ENCODE measurements around the gene CS. TPM values are rescaled to one million over a fixed set of nuclear protein-coding genes. Genes with fewer than 3 reads are reported as not detected.

The CS gene
- polyA plus RNA-seq, 1 of the 3 experiments (the other 2 are of a cell fraction), result 121 TPM

GRCh38 chr12:56253091-56253490, 47.0 kb downstream of the CS start:
- peaks cover 68% of the 10 kb centered on the region for H3K79me2 ChIP-seq (ENCODE audit: insufficient read depth)
- POLR2A ChIA-PET, result no interaction called here

GRCh38 chr12:56252649-56253048, 47.5 kb downstream of the CS start:
- H3K36me3 ChIP-seq (replicated peaks in 1 of 2; ENCODE audit: control insufficient read depth in 1 of 2, insufficient read depth in 2 of 2, low read length in 1 of 2), result peaks cover 67 to 75% of the 10 kb centered on the region in 2 experiments
- no peaks in the 10 kb centered on the region for H3K27me3 ChIP-seq (ENCODE audit: insufficient read depth)
- peaks cover 23% of the 10 kb centered on the region for H4K20me1 ChIP-seq (ENCODE audit: insufficient read depth)
- no peak overlapping the region for H3K4me2 ChIP-seq
- H3K9ac ChIP-seq, result no peak overlapping the region
- H3K9me2 ChIP-seq, result no peaks in the 10 kb centered on the region
- no peaks in the 10 kb centered on the region for H3K9me3 ChIP-seq
- H2AFZ ChIP-seq (ENCODE audit: low read depth), result no peak overlapping the region
- no peak for DNase-seq
- no peak overlapping the region for H3K4me3 ChIP-seq (ENCODE audit: low read depth in 2 of 2, low read length in 1 of 2)
- 95% methylated on average over 3 of the region's 3 CpGs for WGBS (ENCODE audit: low lambda C conversion rate)
- POLR2A ChIA-PET, result no interaction called here
- peaks cover 11 to 13% of the 10 kb centered on the region in 2 experiments for H3K4me1 ChIP-seq (ENCODE audit: control insufficient read depth in 1 of 2, insufficient read depth in 2 of 2, low read depth in 1 of 2, low read length in 1 of 2)
- peaks cover 24% of the 10 kb centered on the region for H3F3A ChIP-seq (replicated peaks; ENCODE audit: insufficient read depth)
- H3K79me2 ChIP-seq (ENCODE audit: insufficient read depth), result peaks cover 63% of the 10 kb centered on the region
- CTCF ChIA-PET, result interaction anchor here (0.6 to 2.9 kb wide), 5 partner anchors 9 to 135 kb away, joined by 3 to 13 read pairs (median 6); partner anchors contain the start of genes COQ10A, SMARCC2 and ZC3H10
- no peak overlapping the region for H3K27ac ChIP-seq (ENCODE audit: low read depth in 2 of 2, low read length in 1 of 2)
- TF ChIP-seq JUND (IDR thresholded peaks at IDR 0.05), result no peak
- TF ChIP-seq, protein P1, sequence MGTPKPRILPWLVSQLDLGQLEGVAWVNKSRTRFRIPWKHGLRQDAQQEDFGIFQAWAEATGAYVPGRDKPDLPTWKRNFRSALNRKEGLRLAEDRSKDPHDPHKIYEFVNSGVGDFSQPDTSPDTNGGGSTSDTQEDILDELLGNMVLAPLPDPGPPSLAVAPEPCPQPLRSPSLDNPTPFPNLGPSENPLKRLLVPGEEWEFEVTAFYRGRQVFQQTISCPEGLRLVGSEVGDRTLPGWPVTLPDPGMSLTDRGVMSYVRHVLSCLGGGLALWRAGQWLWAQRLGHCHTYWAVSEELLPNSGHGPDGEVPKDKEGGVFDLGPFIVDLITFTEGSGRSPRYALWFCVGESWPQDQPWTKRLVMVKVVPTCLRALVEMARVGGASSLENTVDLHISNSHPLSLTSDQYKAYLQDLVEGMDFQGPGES (IDR thresholded peaks at IDR 0.05; ENCODE audit: low read depth, low read length), result no peak
- no peak for TF ChIP-seq TCF12 (IDR thresholded peaks at IDR 0.05)
- TF ChIP-seq YY1 (IDR thresholded peaks at IDR 0.05; ENCODE audit: low read depth), result no peak
- TF ChIP-seq TAF1 (IDR thresholded peaks at IDR 0.05; ENCODE audit: borderline replicate concordance, low read depth, low read length), result no peak
- TF ChIP-seq, protein P2, sequence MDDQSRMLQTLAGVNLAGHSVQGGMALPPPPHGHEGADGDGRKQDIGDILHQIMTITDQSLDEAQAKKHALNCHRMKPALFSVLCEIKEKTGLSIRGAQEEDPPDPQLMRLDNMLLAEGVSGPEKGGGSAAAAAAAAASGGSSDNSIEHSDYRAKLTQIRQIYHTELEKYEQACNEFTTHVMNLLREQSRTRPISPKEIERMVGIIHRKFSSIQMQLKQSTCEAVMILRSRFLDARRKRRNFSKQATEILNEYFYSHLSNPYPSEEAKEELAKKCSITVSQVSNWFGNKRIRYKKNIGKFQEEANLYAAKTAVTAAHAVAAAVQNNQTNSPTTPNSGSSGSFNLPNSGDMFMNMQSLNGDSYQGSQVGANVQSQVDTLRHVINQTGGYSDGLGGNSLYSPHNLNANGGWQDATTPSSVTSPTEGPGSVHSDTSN (IDR thresholded peaks at IDR 0.05), result no peak
- no peak for TF ChIP-seq SMC3 (IDR thresholded peaks at IDR 0.05; ENCODE audit: low read depth, low read length)
- no peak for TF ChIP-seq MEF2A (IDR thresholded peaks at IDR 0.05; ENCODE audit: borderline replicate concordance, low read depth)
- TF ChIP-seq, protein P3, sequence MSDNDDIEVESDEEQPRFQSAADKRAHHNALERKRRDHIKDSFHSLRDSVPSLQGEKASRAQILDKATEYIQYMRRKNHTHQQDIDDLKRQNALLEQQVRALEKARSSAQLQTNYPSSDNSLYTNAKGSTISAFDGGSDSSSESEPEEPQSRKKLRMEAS (IDR thresholded peaks at IDR 0.05; ENCODE audit: low read depth), result no peak
- no peak for TF ChIP-seq ELF1 (IDR thresholded peaks at IDR 0.05)
- no peak for TF ChIP-seq POLR2AphosphoS5 (IDR thresholded peaks at IDR 0.05; ENCODE audit: low read depth, low read length)
- no peak for TF ChIP-seq TEAD4 (IDR thresholded peaks at IDR 0.05; ENCODE audit: borderline replicate concordance, insufficient read depth)
- TF ChIP-seq MXI1 (IDR thresholded peaks at IDR 0.05; ENCODE audit: low read depth, low read length), result no peak
- TF ChIP-seq SIN3A (IDR thresholded peaks at IDR 0.05; ENCODE audit: borderline replicate concordance, low read depth, low read length), result no peak

More at GRCh38 chr12:56253091-56253490, 47.0 kb downstream of the CS start:
- H3F3A ChIP-seq (replicated peaks; ENCODE audit: insufficient read depth), result peaks cover 24% of the 10 kb centered on the region
- TF ChIP-seq NFIC (IDR thresholded peaks at IDR 0.05; ENCODE audit: borderline replicate concordance), result no peak
- TF ChIP-seq SIN3A (IDR thresholded peaks at IDR 0.05; ENCODE audit: borderline replicate concordance, low read depth, low read length), result no peak
- TF ChIP-seq, protein P4, sequence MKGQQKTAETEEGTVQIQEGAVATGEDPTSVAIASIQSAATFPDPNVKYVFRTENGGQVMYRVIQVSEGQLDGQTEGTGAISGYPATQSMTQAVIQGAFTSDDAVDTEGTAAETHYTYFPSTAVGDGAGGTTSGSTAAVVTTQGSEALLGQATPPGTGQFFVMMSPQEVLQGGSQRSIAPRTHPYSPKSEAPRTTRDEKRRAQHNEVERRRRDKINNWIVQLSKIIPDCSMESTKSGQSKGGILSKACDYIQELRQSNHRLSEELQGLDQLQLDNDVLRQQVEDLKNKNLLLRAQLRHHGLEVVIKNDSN (IDR thresholded peaks at IDR 0.05; ENCODE audit: borderline replicate concordance, low read depth), result no peak
- TF ChIP-seq FOXJ3 (CRISPR knock-in tag; IDR thresholded peaks at IDR 0.05), result no peak
- TF ChIP-seq RXRA (IDR thresholded peaks at IDR 0.05; ENCODE audit: borderline replicate concordance, low read depth), result no peak
- no peak for TF ChIP-seq NRF1 (IDR thresholded peaks at IDR 0.05; ENCODE audit: low read depth, low read length)
- TF ChIP-seq MXI1 (IDR thresholded peaks at IDR 0.05; ENCODE audit: low read depth, low read length), result no peak
- TF ChIP-seq, protein P3 (IDR thresholded peaks at IDR 0.05; ENCODE audit: low read depth), result no peak
- H4K20me1 ChIP-seq (ENCODE audit: insufficient read depth), result peaks cover 23% of the 10 kb centered on the region
- peaks cover 11 to 13% of the 10 kb centered on the region in 2 experiments for H3K4me1 ChIP-seq (ENCODE audit: control insufficient read depth in 1 of 2, insufficient read depth in 2 of 2, low read depth in 1 of 2, low read length in 1 of 2)
- no peaks in the 10 kb centered on the region for H3K9me2 ChIP-seq
- 100% methylated on average over 2 of the region's 11 CpGs for WGBS (ENCODE audit: low lambda C conversion rate)
- no peak for DNase-seq
- H3K36me3 ChIP-seq (replicated peaks in 1 of 2; ENCODE audit: control insufficient read depth in 1 of 2, insufficient read depth in 2 of 2, low read length in 1 of 2), result peaks cover 62 to 75% of the 10 kb centered on the region in 2 experiments
- no peak overlapping the region for H3K27ac ChIP-seq (ENCODE audit: low read depth in 2 of 2, low read length in 1 of 2)
- H3K4me2 ChIP-seq, result no peak overlapping the region
- no peaks in the 10 kb centered on the region for H3K27me3 ChIP-seq (ENCODE audit: insufficient read depth)
- no peak overlapping the region for H3K9ac ChIP-seq
- no peaks in the 10 kb centered on the region for H3K9me3 ChIP-seq
- CTCF ChIA-PET, result interaction anchor here (0.6 to 2.9 kb wide), 5 partner anchors 9 to 135 kb away, joined by 3 to 13 read pairs (median 6); partner anchors contain the start of genes COQ10A, SMARCC2 and ZC3H10
- H2AFZ ChIP-seq (ENCODE audit: low read depth), result no peak overlapping the region
- H3K4me3 ChIP-seq (ENCODE audit: low read depth in 2 of 2, low read length in 1 of 2), result no peak overlapping the region

Data from SK-N-SH (cell line).